Tibial artery (tissue), 4 donors: ENCODE measurements around the gene BBS7.

Experiments
- DNase-seq, 2 donors: peaks; one replicate each; pipeline ENCODE4 v3.0.0-alpha.2; 2019
- H3K27ac ChIP-seq, 2 donors: fragments of 200-600 bp; sonication (generic) in 1 of 2; 1 replicate in 1 of 2; 2 replicates in 1 of 2; pipeline ENCODE4 v1.5.1; 2018 to 2019; ENCODE audit warnings: mild to moderate bottlenecking in 1 of 2
- H3K27me3 ChIP-seq, 2 donors: fragments of 200-600 bp; sonication (generic) in 1 of 2; one replicate each; pipeline versions ENCODE4 v1.5.1 to v1.6.0; 2016 to 2019
- H3K36me3 ChIP-seq, 3 donors: fragments of 200-600 bp; sonication (generic) in 2 of 3; one replicate each; pipeline ENCODE4 v1.5.1; 2016 to 2019; ENCODE audit warnings: mild to moderate bottlenecking in 2 of 3
- H3K4me1 ChIP-seq, 4 donors: fragments of 200-600 bp; sonication (generic) in 2 of 4; 1 replicate in 3 of 4; 2 replicates in 1 of 4; pipeline ENCODE4 v1.5.1; 2016 to 2019
- H3K4me3 ChIP-seq, 2 donors: fragments of 200-600 bp; sonication (generic) in 1 of 2; 1 replicate in 1 of 2; 2 replicates in 1 of 2; pipeline ENCODE4 v1.5.1; 2018 to 2019; ENCODE audit warnings: mild to moderate bottlenecking in 2 of 2
- H3K9me3 ChIP-seq, 3 donors: fragments of 200-600 bp; sonication (generic) in 1 of 3; one replicate each; pipeline ENCODE4 v1.5.1; 2016 to 2019
- intact Hi-C: fragments of 100-400 bp; cut with DNase I; formaldehyde crosslinking; loops from one replicate; pipeline ENCODE4 v1.15.0; 2023; ENCODE audit warnings: low total_unique reads
- TF ChIP-seq, protein P1 (sequence below), 2 experiments: fragments of 200-600 bp in 1 of 2; fragments of 450-650 bp in 1 of 2; IDR thresholded peaks; one replicate each; pipeline ENCODE4 v1.5.1; 2017 to 2019; ENCODE audit warnings: antibody characterized with exemption in 2 of 2, mild to moderate bottlenecking in 1 of 2, moderate library complexity in 1 of 2

The BBS7 gene

DNA sequence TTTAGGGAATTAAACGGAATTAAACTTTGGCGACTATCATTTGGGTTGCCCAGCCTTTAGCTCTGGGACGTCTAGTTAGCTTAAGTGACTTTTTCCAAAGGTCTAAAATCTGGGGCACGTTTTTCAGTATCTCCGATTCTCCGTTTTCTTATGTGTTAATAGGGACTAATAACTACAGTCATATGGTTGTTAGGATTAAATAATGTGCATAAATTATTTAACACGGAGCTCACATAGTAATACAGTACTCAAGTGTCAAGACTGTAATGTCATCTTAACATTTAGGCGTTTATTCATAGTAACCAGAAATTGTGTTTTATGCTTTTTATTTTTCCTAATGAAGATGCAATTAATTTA is 46.1 kb downstream of the BBS7 start:
- Histone ChIP-seq H3K4me1 (peaks cover 0 to 14% (median 8%) of the 10 kb centered on the region in 4 donors), H3K27ac (peak overlapping the region; percentile 64 to 76), H3K27me3 (no peaks in the 10 kb centered on the region), H3K4me3 (peak overlapping the region; percentile 54 to 58), H3K36me3 (peaks cover 8 to 21% (median 16%) of the 10 kb centered on the region in 3 donors), H3K9me3 (no peaks in the 10 kb centered on the region)
- DNase-seq, result no peak
- TF ChIP-seq, protein P1, sequence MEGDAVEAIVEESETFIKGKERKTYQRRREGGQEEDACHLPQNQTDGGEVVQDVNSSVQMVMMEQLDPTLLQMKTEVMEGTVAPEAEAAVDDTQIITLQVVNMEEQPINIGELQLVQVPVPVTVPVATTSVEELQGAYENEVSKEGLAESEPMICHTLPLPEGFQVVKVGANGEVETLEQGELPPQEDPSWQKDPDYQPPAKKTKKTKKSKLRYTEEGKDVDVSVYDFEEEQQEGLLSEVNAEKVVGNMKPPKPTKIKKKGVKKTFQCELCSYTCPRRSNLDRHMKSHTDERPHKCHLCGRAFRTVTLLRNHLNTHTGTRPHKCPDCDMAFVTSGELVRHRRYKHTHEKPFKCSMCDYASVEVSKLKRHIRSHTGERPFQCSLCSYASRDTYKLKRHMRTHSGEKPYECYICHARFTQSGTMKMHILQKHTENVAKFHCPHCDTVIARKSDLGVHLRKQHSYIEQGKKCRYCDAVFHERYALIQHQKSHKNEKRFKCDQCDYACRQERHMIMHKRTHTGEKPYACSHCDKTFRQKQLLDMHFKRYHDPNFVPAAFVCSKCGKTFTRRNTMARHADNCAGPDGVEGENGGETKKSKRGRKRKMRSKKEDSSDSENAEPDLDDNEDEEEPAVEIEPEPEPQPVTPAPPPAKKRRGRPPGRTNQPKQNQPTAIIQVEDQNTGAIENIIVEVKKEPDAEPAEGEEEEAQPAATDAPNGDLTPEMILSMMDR (IDR thresholded peaks at IDR 0.05), result no peak
- intact Hi-C loops, result loop anchor here (5.0 kb wide), 1 partner anchor 48 kb away; the partner anchor contains the start of gene BBS7

DNA sequence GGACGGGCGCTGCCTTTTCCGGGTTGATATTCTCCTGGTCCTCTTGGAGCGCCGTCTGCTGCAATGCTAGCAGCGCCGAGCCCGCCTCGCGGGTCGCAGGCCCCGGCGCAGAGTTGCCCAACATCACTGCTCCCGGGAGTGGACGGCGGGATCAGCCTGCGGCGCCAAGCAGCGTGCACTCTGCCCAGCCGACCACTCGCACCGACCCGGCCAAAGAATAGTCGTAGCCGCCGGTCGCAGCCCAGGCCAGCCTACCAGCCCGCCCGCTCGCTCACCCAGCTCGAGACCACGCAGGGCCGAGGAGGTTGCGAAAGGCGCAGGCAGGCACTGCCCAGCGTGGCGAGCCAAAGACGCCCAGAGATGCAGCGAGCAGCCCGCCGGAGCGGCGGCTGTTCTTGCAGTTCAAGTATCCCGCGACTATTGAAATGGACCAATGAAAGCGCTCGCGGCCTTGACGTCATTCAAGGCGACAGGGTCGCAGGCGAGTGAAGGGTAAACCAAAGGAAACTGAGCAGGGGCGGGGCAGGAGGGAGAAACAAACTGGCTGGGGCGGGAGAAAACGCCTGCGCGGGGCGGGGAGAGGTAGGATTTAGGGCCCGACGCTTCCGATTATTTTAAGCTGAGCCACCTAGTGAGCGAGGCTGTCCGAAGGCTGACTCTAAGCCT is 46.6 kb downstream of the BBS7 start, which contains the start of gene CCNA2:
Gene CCNA2, minus strand, starts transcription at position 379 of the 666 bp plus-strand sequence. Its CDS starts 255 bp downstream, at position 124.
- DNase-seq, result peak; percentile 97 to 98
- TF ChIP-seq, protein P1 (IDR thresholded peaks at IDR 0.05), result no peak
- Histone ChIP-seq H3K36me3 (peaks cover 8 to 23% (median 14%) of the 10 kb centered on the region in 3 donors), H3K4me3 (peak within 1 kb of the TSS; percentile 54 to 58), H3K4me1 (peaks cover 0 to 14% (median 8%) of the 10 kb centered on the region in 4 donors), H3K9me3 (no peaks in the 10 kb centered on the region), H3K27me3 (no peaks in the 10 kb centered on the region), H3K27ac (peak within 1 kb of the TSS; percentile 64 to 76)
- intact Hi-C loops, result loop anchor here (5.0 kb wide), 1 partner anchor 49 kb away; the partner anchor contains the start of gene BBS7

DNA sequence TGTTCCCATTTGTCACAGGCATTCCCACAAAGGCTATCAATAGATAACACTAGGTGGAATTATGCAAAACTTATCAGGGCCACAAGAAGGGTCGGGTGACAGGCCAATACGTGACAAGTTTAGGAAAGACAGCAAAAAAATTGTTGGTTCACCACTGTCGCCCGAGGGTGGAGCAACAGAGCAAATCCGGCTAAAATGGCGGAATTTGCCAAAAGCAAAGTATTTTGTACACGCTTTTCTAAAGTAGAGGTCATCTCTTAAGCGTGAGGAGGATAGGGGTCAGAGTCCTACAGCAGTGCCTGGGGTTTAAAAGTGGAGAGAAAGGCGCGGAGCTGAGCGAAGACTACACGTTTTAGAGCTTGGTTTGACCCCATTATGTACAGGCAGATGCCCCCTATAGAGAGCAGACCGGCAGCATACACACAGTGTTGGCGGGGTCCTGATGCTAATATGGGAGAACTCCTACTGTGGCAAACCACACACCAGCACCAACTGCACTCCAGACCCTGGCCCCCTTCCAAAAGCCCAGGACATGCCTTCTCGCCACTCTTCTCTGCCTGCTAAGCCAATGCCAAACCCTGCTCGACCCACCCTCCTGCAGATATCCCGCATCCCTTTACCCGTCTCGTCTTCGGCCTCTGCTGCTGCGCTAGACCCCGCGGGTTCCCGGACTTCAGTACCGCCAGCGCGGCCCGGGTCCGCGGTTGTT is 47.3 kb downstream of the BBS7 start:
- Histone ChIP-seq H3K4me3 (peak overlapping the region; percentile 54 to 58), H3K36me3 (peaks cover 6 to 26% (median 16%) of the 10 kb centered on the region in 3 donors), H3K9me3 (no peaks in the 10 kb centered on the region), H3K4me1 (peaks cover 0 to 14% (median 8%) of the 10 kb centered on the region in 4 donors), H3K27me3 (no peaks in the 10 kb centered on the region), H3K27ac (no peak overlapping the region)
- DNase-seq, result peak; percentile 22 to 65
- intact Hi-C loops, result loop anchor here (5.0 kb wide), 1 partner anchor 49 kb away; the partner anchor contains the start of gene BBS7
- TF ChIP-seq, protein P1 (IDR thresholded peaks at IDR 0.05), result no peak

DNA sequence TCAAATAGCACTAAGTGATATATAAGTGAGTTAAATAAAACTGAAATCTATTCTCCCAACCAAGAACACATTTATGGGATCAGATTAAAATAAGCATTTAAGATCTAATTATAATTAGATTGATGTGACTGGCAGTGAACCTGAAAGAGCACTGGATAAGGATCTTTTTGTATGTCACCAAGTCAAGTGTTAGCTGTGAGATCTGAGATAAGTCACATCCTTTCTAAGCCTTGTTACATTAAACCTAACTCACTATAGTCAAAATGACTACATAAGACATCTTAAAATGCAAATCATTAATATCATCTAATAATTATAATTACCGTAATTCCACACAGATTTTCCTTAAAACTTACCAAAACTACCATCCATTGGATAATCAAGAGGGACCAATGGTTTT is 48.2 kb downstream of the BBS7 start:
- TF ChIP-seq, protein P1 (IDR thresholded peaks at IDR 0.05), result no peak
- intact Hi-C loops, result loop anchor here (5.0 kb wide), 1 partner anchor 50 kb away; the partner anchor contains the start of gene BBS7
- H3K9me3 ChIP-seq, result no peaks in the 10 kb centered on the region

DNA sequence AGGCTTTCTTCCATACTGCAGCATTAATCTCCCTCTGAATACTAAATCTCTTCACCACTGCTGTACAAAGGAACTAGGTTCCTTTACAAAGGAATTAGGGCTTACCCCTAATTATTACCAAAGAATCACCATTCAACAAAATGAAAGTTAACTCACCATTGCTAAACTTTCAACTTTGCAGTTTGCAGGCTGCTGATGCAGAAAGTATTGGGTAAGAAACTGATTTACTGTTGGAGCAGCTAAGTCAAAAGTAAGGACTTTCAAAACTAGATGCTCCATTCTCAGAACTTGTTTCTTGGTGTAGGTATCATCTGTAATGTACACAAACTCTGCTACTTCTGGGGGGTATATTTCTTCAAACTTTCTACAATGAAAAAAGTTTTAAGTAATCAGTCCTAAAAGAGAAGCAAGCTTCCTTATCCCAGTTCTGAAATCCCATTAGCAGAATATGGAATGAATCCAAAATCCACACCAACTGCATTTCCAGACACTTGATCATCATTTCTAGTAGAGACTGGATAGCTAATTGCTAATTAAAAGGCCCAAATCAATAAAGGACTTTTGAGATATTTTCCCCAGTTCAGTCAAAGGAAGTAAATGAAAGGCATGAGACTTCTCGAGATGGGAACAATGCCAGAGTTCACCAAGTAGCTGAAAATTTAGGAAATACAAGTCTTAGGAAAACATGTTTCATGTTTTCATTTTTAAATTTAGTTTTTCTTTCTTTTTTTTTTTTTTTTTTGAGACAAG is 50.9 kb downstream of the BBS7 start:
- no peaks in the 10 kb centered on the region for H3K27me3 ChIP-seq
- no peak overlapping the region for H3K4me3 ChIP-seq
- peaks cover 26 to 45% (median 37%) of the 10 kb centered on the region in 3 donors for H3K36me3 ChIP-seq
- TF ChIP-seq, protein P1 (IDR thresholded peaks at IDR 0.05), result no peak
- no peaks in the 10 kb centered on the region for H3K9me3 ChIP-seq
- H3K27ac ChIP-seq, result no peak overlapping the region
- no peak for DNase-seq
- H3K4me1 ChIP-seq, result peaks cover 0 to 10% (median 8%) of the 10 kb centered on the region in 4 donors
- intact Hi-C loops, result no loop called here

More for the DNA sequence above, 48.2 kb downstream of the BBS7 start:
- no peak for DNase-seq
- Histone ChIP-seq H3K36me3 (peaks cover 7 to 26% (median 16%) of the 10 kb centered on the region in 3 donors), H3K27me3 (no peaks in the 10 kb centered on the region), H3K4me3 (no peak overlapping the region), H3K27ac (no peak overlapping the region), H3K4me1 (peaks cover 0 to 14% (median 8%) of the 10 kb centered on the region in 4 donors)
